A673 (cell line): Measurements from ENCODE around the gene ABCC5.

Source experiments
- CTCF ChIP-seq: fragments of 300-800, 200-600 bp; sonication (generic); conservative IDR thresholded peaks from 2 replicates; pipeline ENCODE4 v1.5.1; 2017; ENCODE audit warnings: low read depth, mild to moderate bottlenecking, antibody characterized with exemption, low read length, moderate library complexity, mixed read lengths
- EZH2 ChIP-seq: fragments of 200-600 bp; sonication (generic); IDR thresholded peaks from 2 replicates; pipeline ENCODE4 v1.6.1; 2017; ENCODE audit warnings: borderline replicate concordance, low read depth, mild to moderate bottlenecking, mixed read lengths, antibody characterized with exemption, low read length; ENCODE audit not compliant: poor library complexity, severe bottlenecking

- TF ChIP-seq CTCF, result no peak
- no peak for TF ChIP-seq EZH2
Observed at GRCh38 chr3:183984127-183984740, 33.5 kb downstream of the ABCC5 start.
